ENCODE data around the gene ESRRG.

ESRRG gene

GRCh38 chr1:216523043-216523442 is 200.2 kb downstream of the ESRRG start:
- DNase-seq: no peak

GRCh38 chr1:216521477-216521876 is 201.8 kb downstream of the ESRRG start:
- no peak for DNase-seq

GRCh38 chr1:216518844-216519627 is 204.2 kb downstream of the ESRRG start:
- DNase-seq: no peak

GRCh38 chr1:216502528-216503162 is 220.6 kb downstream of the ESRRG start:
- DNase-seq: no peak

- no peak for DNase-seq
Observed at GRCh38 chr1:216500273-216500967, 222.8 kb downstream of the ESRRG start.

GRCh38 chr1:216499581-216500272 is 223.5 kb downstream of the ESRRG start:
- DNase-seq: no peak

- no peak for DNase-seq
Observed at GRCh38 chr1:216498277-216498676, 225.0 kb downstream of the ESRRG start.

- DNase-seq: no peak
Observed at GRCh38 chr1:216485042-216485441, 238.2 kb downstream of the ESRRG start.

GRCh38 chr1:216483672-216484401 is 239.4 kb downstream of the ESRRG start:
- DNase-seq: no peak

GRCh38 chr1:216482620-216483019 is 240.6 kb downstream of the ESRRG start:
- DNase-seq: no peak

- DNase-seq: no peak
Observed at GRCh38 chr1:216478238-216478637, 245.0 kb downstream of the ESRRG start.

GRCh38 chr1:216476341-216476740 is 246.9 kb downstream of the ESRRG start:
- DNase-seq: no peak

- no peak for DNase-seq
Observed at GRCh38 chr1:216475659-216476276, 247.5 kb downstream of the ESRRG start.

- no peak for DNase-seq
Observed at GRCh38 chr1:216466162-216466801, 256.9 kb downstream of the ESRRG start.

- DNase-seq: no peak
Observed at GRCh38 chr1:216464489-216464888, 258.7 kb downstream of the ESRRG start.

GRCh38 chr1:216462066-216462775 is 261.0 kb downstream of the ESRRG start:
- DNase-seq: no peak

- no peak for DNase-seq
Observed at GRCh38 chr1:216461466-216461865, 261.8 kb downstream of the ESRRG start.

GRCh38 chr1:216459651-216460207 is 263.5 kb downstream of the ESRRG start:
- no peak for DNase-seq

GRCh38 chr1:216458812-216459211 is 264.4 kb downstream of the ESRRG start:
- no peak for DNase-seq
